Measurements from ENCODE around the gene KIF3A.

- TF ChIP-seq EP300 (IDR thresholded peaks at IDR 0.05) (no peak), POLR2A (IDR thresholded peaks at IDR 0.05) (no peak), CTCF (IDR thresholded peaks at IDR 0.05) (no peak), POLR2AphosphoS5 (IDR thresholded peaks at IDR 0.05) (no peak)
Measured at GRCh38 chr5:132754947-132755346, 17.6 kb upstream of the KIF3A start.
